SH-SY5Y (cell line): ENCODE data around the gene SGSM1.

Experiments used
- GATA2 ChIP-seq: IDR thresholded peaks from 2 replicates; pipeline ENCODE4 v1.6.1; 2011; ENCODE audit warnings: mild to moderate bottlenecking, low read depth, low read length
- GATA3 ChIP-seq: IDR thresholded peaks from 2 replicates; pipeline ENCODE4 v1.6.1; 2011; ENCODE audit warnings: low read depth, mild to moderate bottlenecking, low read length, moderate library complexity

Gene SGSM1, protein sequence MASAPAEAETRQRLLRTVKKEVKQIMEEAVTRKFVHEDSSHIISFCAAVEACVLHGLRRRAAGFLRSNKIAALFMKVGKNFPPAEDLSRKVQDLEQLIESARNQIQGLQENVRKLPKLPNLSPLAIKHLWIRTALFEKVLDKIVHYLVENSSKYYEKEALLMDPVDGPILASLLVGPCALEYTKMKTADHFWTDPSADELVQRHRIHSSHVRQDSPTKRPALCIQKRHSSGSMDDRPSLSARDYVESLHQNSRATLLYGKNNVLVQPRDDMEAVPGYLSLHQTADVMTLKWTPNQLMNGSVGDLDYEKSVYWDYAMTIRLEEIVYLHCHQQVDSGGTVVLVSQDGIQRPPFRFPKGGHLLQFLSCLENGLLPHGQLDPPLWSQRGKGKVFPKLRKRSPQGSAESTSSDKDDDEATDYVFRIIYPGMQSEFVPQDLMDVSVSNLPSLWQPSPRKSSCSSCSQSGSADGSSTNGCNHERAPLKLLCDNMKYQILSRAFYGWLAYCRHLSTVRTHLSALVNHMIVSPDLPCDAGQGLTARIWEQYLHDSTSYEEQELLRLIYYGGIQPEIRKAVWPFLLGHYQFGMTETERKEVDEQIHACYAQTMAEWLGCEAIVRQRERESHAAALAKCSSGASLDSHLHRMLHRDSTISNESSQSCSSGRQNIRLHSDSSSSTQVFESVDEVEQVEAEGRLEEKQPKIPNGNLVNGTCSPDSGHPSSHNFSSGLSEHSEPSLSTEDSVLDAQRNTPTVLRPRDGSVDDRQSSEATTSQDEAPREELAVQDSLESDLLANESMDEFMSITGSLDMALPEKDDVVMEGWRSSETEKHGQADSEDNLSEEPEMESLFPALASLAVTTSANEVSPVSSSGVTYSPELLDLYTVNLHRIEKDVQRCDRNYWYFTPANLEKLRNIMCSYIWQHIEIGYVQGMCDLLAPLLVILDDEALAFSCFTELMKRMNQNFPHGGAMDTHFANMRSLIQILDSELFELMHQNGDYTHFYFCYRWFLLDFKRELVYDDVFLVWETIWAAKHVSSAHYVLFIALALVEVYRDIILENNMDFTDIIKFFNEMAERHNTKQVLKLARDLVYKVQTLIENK

GRCh38 chr22:24805790-24806662, at the start of gene SGSM1:
SGSM1 (plus strand) TSS chr22:24806211; CDS start chr22:24806326, 115 bp downstream.
- no peak for TF ChIP-seq GATA3
- no peak for TF ChIP-seq GATA2

DNA sequence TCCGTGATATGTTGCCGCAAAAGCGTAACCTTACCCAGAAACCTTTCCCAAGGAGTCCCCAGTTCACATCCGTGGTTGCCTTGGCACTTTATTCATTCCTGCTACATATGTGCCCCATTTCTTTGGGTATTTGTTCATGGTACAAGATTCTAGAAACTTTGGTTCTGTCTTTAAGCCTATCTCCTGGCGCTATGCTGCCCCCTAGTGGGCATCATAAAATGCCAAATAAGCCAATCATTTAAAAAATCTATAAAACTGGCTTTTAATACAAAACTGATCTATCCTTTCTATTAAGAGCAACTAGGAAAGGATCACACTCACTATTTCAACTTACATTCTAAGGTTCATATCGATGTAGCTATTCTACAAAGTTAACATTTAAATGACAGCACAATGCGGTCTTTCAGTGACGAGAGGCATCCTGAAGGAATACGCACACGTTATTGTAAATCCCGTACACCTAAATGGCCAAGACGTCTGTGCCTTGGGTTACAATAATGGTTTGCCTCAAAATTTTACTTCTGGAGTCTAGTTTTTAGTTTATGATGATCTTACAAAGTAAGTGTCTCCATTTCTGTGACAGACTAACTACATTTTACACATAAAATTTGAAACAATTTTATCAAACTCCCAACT, 47.7 kb upstream of the SGSM1 start:
- TF ChIP-seq GATA2 (no peak), GATA3 (no peak)

- TF ChIP-seq GATA2 (no peak), GATA3 (no peak)
Observed at GRCh38 chr22:24759765-24760164, 46.2 kb upstream of the SGSM1 start.

DNA sequence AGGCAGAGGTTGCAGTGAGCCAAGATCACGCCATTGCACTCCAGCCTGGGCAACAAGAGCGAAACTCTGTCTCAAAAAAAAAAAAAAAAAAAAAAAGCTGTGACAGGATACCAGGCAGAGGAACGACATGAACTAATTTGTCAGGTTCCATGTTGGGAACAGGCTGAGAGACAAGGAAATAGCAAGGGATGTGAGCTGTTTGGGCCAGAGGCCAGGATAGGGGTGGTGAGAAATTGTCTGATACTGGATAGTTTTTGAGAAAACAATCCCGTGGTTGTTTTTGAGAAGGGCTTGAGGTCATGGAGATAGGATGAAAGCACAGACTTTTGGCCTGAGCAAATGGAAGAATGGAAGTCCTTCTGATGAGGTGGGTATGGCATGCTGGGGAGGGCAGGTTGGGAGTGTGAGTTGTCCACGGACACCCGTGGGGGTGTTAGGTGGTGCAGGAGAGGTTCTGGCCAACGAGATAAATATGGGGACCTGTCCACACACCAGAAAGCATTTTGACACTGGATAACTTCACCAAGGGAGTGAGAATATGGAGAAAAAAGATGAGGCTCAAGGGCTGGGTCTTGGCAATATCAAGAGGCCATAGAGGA, 45.2 kb upstream of the SGSM1 start:
- TF ChIP-seq GATA2, result no peak
- TF ChIP-seq GATA3, result no peak

GRCh38 chr22:24761888-24762675, 43.9 kb upstream of the SGSM1 start:
- TF ChIP-seq GATA3 (no peak), GATA2 (no peak)

DNA sequence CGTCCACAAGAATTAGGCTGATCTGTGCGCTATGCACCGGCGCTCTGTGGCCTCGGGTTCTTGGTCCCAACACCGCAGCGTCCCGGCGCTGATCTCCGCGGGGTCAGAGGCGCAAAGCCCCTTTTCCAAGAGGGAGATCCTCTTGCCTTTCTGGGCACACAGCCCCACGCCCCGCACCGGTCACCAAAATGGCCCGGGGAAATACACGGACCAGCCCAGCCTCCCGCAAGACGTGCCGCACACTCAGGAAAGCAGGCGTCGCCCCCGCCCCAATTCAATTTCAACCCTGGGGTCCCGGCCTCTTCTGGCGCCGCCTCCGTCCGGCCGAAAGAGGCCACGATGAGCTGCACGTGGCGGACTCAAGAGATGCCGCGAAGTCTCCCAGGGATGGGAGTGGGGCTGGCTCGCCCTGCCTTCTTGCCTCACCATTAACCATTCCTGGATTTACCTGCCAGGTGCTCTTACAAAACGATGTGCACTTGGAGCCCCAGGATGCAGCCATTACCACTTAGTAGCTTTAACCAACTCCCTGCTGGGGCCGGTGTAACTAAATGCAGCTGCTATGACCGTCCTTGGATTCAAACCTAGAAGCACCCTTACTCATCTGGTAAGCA, 42.0 kb upstream of the SGSM1 start:
- TF ChIP-seq GATA2 (no peak), GATA3 (no peak)

- TF ChIP-seq GATA3, result no peak
- TF ChIP-seq GATA2, result no peak
Observed at GRCh38 chr22:24765166-24765565, 40.8 kb upstream of the SGSM1 start.

DNA sequence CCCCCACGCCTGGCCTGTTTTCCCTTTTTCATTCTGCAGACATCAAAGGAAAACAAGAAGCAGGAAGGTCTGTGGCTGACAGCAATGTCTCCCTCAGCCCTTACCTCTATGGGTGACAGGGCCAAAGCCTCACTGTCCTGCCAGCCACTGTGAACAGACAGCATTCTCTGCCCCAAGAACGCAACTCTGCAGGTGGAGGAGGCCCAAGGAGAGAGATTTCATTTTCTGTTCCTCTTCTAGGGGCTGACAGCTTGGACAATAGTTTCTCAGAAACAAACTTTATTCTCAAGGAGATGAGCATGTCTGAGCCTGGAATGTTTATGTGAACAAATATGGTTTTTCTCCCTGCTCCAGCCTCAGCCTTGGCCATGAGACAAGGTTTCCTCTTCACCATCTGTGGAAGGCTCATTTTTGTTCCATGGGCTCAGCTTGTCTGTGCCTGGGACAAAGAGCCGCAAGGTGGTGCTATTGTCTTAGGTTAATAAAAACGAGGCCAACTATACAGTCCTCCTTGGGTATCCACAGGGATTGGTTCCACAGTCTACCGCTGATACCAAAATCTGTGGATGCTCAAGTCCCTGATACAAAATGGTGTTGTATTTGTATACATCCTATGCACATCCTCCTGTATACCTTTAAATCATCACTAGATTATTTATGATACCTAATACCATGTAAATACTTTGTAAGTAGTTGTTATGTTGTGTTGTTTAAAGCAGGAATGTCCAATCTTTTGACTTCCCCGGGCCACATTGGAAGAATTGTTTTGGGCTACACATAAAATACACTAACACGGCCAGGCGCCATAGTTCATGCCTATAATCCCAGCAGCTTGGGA, 37.3 kb upstream of the SGSM1 start:
- TF ChIP-seq GATA3 (no peak), GATA2 (no peak)

DNA sequence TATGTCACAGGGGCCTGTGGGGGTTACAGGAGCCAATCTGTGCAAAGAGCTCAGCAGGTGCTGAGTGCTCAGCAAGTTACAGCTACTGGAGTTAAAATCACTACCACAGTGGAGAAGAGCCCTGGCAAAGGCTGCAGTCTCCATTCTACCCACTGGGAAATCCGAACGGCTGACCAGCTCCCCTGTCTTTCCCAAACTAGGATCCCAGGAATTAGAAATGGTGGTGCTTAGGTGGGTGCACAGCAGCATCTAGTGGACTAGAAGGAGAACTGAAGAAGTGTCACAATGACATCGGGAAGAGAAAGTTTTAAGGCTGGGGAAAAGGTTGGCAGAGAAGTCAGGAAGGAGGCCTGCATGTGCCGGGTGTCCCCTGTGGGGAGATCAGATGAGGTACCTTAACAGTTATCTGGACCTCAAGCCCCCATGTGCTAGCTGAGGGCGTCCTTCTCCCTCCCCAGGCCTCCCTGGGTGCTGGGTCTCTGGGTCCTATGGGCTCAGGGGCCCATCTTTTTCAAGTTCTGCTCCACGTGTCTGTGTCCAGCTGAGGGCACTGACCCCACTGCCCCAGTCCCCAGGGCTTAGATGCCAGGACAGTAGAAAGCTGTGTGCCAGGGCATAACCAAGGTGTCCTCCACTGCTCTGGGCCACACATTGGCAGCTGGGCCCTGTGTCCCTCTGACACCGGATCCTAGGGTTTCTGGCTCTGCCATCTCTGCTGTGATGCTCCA, 33.4 kb upstream of the SGSM1 start:
- TF ChIP-seq GATA3 (no peak), GATA2 (no peak)
